ENCODE results near the gene PIGR.
"Not testable (repeated sequence)": the region's sequence is repeated elsewhere in the genome, so short reads cannot be mapped to it uniquely, and the experiment has no call there.

PIGR gene

DNA sequence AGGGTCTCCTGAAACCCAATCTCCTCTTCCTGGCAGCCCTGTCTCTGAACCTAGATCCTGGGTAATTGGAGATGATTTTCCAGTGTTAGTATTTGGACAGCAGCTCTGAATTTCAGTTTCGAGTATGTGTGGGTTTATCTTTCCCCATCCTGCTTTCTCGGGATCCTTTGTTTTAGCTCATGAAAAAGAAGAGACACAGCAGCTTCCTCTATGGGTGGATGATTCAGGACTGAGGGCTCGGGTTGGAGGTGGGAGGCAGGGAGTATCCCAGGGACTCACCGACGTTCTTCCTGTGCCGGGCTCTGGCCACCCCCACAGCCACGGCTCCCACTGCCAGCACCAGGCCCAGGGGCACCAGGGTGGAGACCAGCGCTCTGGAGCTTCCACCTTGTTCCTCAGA, 14.1 kb downstream of the PIGR start:
- no peak for DNase-seq (ENCODE audit: low read depth)

DNA sequence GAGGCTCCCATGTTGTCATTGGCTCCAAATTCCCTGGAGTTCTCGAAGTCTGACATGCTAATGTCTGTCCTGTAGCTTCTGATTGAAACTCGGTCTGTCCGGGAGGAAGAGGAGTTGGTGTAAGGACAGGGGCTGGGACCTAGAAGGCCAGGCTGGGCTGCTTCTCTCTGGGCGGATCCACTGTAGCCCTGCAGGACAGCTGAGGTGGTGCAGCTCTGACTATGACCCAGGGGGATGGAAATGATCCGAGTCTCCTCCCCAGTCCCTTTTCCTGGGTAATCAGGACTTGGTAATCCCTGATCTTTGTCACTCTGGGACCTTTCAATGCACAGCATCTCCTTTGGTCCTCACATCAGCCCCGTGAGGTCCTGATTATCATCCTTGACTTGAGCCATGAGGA, 14.6 kb downstream of the PIGR start:
- no peak for DNase-seq (ENCODE audit: low read depth)

DNA sequence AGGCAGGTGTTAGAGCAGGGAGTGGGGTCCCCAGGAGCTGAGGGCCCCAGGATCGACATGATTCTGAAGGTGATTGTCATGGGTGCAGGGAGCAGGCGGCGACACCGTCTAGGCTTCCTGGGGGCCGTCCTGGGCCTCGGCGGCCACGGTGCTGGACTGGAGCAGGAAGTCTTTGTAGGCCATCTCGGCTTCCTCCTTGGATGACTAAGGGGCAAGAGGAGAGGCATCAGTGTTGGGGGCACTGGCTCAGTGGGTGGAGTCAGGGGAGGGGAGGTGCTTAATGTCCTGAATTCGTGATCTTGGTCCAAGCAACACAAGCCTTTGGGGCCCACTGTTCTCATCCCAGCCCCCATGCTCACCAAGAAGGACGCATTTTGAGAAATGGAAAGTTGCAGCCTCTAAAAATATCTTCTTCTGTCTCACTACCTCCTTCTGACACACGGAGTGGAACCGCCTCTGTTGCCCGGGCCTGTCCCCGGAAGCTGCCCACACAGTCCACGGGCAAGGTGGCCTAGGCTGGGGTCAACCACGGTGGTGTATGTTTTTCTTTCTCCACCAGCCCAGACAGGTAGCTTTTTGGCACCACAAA, 16.0 kb downstream of the PIGR start:
- DNase-seq (ENCODE audit: low read depth), result no peak

DNA sequence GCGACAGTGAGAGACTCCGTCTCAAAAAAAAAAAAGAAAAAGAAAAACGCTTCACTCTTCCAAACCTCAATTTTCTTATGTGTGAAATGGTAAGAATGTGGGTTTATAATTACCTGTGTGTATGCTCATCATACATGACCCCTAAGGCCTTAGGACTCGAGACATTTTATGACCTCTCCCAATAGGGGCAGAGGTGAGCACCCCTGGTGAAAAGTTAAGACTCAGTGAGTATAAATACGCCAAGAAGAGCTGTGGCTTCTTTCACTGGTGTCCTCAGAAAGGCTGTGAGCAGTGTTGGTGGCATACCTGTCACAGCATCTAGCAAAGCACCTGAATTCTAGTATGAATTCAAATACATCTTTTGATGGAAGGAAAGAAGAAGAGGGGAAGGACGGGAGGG, 16.7 kb downstream of the PIGR start:
- no peak for DNase-seq (ENCODE audit: low read depth)

DNA sequence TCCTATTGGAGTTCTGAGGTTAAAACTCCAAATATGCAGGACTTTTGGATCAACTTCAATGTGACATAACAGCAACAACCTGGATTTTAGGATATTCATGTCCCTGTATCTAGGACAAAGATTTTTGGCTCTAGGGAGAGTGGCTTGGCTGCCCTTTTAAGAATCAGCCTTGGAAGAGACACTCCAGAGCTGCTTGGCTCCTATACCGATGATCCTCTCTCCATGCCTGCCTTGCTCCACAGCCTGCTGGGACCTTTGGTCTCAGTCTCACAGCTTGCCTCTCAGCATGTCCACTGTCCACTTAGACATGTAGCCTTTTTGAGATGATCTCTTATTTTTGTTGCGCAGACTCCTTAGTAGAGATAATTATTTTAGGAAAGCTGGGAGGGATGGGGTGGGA, 20.0 kb downstream of the PIGR start:
- DNase-seq (ENCODE audit: low read depth), result no peak

DNA sequence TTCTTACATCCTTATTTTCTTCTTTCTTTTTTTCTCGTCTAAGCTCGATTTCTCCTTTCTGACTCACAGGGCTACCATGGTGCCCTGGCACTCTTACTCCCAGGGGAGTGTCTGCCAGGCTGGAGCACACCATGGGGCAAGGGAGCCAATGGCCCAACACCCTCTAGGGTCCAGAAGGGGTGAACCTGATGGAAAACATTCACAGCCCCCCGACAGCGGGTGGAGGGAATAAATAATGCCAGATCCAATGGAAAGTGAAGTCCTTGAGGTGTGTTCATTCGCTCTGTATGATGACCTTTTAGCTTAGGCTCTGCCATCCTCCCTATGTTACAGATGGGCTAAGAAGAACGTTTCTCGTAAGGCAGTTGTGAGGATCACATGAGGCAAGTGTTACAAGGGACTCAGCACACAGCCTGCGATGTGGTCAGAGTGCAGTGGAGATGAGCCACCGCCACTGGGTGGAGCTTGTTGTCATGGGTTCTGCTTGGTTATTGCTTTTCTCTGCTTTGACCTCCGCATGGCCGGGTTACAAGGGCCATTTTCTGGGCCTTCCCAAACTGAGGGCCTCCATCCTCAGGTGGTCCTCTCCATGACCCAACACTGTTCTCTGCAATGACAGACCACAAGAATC, 21.0 kb downstream of the PIGR start:
- no peak for DNase-seq (ENCODE audit: low read depth)

DNA sequence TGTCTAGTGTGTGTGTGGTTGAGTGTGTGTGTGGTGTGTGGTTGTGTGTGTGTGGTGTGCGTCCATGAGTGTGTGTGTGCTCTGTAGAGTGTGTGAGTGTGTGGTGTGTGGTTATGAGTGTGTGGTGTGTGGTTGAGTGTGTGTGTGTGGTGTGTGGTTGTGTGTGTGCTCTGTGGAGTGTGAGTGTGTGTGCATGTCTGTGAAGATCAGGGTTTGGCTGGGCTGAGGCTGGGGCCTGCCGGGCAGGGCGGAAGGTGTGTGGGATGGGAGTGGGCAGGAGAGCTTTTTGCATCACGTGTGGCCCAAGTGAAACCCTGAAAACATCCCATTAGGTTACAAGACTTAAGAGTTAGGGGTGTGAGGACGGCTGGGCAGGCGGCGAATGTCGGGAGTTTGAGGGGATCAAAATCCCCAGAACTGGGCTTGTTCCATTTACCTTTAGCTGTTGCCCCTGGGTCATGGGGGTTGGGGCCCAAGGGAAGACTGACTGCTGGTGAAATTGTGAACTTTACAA, 21.6 kb downstream of the PIGR start:
- no peak for DNase-seq (ENCODE audit: low read depth)

DNA sequence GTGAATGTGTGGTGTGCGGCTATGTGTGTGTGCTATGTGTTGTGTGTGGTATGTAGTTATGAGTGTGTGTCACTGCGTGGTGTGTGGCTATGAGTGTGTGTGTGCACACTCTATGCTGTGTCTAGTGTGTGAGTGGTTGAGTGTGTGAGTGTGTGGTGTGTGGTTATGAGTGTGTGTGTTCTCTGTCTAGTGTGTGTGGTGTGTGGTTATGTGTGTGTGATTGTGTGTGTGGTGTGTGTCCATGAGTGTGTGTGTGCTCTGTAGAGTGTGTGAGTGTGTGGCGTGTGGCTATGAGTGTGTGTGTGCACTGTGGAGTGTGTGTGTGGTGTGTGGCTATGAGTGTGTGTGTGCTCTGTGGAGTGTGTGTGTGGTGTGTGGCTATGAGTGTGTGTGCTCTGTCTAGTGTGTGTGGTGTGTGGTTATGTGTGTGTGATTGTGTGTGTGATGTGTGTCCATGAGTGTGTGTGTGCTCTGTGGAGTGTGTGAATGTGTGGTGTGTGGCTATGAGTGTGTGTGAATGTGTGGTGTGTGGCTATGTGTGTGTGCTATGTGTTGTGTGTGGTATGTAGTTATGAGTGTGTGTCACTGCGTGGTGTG, 22.2 kb downstream of the PIGR start:
- DNase-seq (ENCODE audit: low read depth), result not testable (repeated sequence)

DNA sequence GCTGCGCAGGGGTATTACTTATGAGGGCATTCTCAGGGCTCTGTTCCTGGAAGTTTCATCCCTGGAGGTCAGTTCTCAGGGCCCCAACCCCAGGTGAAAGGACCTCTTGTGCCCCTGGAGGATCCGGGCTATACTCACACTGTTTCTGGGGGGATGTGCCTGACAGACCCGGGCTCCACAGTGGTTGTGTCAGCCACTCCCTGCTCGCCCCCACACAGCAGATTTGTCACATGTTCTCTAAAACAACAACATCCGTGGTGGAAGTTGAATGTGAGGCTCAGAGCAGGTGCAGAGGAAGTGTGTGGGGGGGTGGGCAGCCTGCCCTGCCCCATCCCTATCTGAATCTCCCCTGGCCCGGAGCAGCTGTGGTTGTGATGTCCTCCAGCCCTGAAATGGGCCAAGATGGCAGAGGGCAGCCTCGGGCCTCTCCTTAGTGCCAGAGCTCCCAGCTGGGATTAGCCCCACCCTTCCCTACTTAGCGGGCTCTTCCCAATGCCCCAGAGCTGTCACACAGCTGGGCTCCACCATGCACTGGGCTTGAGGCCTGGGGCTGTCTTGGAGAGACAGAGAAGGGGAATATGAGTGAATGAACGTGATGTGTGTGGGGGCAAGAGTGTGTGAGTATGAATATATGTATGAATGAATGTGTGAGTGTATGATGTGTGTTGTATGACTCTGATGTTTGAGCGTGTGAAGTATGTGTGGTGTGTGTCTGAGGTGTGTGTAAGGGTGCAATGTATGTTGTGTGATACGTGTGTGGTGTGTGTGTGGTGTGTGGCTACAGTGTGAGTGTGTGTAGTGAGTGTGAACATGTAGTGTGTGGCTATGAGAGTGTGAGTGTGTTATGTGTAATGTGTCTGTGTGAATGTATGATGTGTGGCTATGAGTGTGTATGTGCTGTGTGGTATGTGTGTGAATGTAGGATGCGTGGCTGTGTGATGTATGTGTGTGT, 23.0 kb downstream of the PIGR start:
- no peak for DNase-seq (ENCODE audit: low read depth)

DNA sequence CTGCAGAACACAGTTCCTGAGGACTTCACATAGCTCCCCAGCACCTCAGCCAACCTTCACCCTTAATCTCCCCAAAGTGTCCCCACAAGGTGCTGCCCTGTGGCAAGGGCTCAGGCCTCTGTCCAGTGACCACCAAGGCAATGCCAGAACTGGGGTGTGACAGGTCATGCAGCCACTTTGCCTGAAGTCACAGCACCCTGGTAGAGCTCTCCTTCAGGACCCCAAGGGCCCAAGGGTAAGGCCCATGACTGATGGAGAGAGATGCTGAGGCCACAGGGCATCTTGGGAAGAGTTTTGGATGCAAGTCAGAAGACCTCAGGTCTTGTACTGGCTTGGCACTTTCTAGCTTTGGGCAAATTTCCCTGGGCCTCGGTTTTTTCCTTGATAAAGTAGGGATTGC, 23.7 kb downstream of the PIGR start:
- no peak for DNase-seq (ENCODE audit: low read depth)

DNA sequence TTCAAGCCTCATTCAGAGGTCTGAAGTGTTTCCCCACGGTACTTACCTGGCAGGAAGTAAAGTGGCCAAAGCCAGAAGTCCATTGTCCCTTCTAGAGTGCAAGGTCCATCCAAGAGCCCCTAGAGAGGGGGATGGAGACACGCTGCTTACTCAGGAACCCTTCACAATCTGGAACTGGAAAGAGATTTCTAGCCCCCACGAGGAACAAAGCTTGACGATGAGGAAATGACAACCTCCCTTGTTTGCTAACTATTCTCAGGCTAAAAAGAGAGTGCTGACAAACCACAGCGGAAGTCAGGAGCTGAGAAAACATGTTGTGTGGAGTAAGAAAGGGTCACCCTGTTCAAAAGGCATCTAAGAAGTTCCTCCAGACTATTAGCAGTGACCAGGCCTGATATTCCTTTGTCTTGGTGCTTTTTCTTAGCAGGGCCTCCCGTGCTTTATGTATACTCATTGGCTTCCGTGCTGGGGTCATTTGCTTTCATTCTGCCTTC, 24.4 kb downstream of the PIGR start, which contains the start of gene FCMR:
Gene FCMR (minus strand): TSS at position 170 of the 494 bp plus-strand sequence. CDS start 87 bp downstream, at position 83.
- DNase-seq (ENCODE audit: low read depth), result no peak

DNA sequence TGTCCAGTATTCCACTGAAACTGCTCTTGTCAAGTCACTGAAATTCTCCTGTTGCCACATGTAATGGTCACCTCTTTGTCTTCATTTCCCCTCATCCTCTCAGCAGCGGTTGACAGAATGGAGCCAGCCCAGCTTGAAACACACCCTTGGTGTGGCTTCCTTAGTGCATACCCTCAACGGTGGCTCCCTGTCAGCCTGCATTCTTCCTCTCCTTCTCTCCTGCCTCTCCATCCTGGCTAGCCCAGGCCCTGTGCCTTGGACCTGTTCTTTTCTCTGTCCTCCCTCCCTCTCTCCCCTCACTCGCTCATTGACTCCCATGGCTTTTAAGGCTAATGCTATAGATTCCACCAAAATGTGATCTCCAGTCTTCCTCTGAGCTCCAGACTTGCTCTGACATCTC, 28.2 kb downstream of the PIGR start:
- no peak for DNase-seq (ENCODE audit: low read depth)

DNA sequence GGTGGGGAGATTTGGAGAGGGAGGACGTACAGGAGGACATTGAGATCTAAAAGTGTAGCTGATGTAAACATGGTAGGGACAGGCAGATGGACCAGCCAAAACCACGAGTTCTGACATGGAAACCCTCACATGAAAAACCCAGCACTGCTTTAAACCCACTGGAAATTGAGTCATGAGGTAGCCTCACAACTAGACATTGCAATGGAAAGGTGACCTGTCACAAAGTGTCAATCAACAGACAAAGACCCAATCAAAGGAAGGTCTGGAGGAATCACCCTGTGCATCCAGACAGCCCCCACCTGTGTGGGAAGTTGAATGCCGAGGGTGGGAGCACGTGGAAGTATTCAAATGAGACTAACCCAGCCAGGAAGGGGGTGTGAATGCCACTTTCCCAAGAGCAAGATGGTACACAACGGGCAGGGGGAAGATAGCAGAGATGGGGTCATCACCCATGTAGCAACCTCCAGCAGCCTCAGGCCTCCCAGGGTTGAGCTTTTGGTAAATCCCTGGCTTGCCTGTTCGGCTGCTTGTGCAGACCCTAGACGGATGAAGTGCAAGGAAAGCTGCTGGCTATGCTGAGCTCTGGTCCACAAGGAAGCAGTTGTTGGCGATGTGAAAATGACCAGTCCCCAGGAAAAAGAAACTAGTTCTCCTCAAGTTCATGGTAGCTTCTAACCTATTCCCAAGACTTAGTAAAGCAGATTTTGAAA, 30.1 kb downstream of the PIGR start:
- DNase-seq (ENCODE audit: low read depth), result no peak

DNA sequence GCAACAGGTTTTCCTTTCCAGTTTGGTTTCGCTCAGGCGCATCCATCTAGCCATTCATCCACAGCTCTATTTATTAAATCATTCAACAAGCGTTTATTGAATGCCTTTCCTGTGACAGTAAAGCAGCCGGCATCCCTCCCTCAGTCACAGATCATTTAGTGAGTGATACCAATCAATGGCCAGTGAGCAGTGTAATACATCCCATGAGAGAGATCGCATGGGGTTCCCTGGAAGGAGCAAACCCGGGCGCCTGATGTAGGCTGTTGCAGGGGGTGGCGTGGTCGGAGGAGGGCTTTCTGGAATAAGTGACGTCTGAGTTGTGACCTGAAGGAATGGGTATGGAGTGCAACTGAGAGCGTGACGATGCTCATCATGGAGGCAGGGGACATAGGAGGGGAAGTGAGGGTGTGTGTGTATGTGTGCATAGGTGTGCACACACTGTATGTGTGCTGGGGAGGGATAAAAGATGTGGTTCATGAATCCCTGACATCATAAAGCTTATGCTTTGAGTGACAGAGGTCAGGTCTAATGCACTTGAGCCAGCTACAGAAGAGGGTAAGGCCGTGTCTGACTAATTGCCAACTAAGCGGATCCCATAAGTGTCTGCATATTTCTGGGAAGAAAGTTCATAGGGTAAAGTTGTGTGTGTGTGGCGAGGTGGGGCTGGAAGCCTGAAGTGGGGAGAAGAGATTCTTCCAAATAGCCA, 31.1 kb downstream of the PIGR start:
- DNase-seq (ENCODE audit: low read depth), result no peak

DNA sequence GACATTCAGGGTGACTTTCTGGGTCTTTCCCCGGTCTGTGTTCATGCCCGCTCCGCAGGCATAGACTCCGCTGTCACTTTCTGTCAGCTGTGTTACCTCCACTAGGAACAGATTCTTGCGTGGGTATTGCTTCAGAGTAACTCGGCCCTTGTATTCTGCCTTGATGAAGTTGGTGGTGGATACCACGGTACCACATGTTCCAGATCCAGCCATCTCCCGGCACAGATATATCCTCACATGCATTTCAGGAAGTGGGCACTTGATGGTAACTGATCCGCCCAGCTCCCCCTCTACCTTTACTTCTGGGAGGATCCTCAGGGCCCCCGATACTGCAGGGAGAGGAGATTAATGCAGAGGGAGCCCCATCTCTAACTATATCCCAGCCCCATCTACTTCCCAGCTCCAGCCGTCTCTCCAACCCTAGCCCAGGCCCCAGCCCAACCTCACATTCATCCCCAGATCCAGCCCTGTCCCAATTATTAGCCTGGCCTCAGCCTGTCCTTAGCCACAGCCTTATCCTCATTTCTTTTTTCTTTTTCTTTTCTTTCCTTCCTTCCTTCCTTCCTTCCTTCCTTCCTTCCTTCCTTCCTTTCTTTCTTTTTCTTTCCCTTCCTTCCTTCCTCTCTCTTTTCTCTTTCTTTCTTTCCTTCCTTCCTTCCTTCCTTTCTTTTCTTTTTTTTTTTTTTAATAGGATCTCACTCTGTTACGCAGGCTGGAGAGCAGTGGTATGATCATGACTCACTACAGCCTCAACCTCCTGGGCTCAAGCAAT, 32.3 kb downstream of the PIGR start:
- DNase-seq (ENCODE audit: low read depth), result no peak

DNA sequence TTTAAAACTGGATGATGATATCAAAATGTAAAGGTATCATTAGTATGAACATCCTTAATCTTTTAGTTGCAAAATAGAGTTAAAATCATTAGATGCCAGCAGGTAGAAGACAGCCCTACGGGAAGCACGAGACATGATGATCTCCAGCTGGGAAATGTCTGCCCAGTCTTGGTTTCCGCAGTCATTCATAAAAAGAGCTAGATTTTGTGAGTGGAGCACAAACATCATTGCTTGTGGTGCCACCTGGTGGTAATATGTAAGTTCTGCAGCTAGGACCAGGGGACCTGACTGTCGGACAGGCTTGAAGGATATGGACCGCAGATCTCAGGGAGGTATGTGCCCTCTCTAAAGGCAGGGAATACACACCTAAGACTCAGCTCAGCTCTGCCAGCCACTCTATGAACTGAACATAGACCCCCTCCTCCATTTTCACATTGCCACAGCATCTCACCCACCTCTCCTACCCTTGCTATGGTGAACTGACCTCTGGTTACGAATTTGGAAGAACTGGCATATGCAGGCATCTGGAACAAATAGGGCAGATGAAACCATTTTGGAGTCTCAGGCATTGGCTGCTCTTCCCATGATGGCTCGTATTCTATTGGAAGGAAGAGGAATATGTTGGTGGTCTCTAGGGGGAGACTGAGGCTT, 33.7 kb downstream of the PIGR start:
- peak; percentile 63 for DNase-seq (ENCODE audit: low read depth)

DNA sequence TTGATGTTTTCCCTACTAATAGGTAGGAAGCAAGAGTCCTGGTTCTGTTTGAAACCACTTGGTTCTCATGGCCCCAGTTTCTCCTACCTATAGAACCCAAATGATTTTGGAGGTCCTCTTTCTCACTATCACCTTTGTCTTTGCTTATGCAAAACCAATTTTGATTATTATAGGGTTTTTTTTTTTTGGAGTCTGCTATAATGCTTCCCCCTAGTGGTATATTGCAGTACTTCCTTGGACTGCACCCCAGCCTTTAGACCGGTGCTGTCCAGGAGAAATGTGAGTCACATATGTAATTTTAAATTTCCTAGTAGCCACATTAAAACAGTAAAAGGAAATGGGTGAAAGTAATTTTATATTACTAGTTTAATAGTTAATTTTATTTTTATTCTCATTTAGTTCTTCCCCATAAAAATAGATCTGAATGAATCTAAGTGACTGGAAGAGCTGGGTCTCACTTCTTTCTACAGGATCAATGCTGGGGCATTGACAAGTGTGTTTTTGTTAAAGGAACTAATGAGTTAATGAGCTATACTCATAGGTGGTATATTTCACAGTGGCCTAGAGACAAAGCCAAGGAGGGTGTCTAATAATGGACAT, 35.1 kb downstream of the PIGR start:
- peak; percentile 59 for DNase-seq (ENCODE audit: low read depth)

DNA sequence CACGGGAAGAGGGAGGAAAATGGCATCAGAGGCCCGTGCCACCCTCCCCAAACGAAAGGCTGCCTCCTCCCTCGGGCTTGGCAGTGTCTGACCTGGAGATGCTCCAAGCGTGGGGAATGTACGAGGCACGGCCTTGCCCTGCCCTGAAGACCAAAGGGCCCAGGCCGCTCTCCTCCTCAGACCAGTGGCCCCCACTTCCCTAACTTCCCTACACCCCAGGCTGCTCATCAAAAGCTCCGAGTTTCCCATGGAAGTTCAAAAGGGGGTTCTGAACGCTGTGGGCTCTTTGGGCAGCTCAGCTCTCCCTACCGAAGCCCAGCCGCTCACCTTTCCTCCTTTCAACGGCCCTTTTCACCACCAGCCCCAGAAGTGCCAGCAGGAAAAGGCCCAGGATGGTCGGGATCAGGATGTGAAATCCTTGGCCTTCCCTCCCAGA, 36.4 kb downstream of the PIGR start:
- DNase-seq (ENCODE audit: low read depth), result no peak
